NT2/D1 (cell line): ENCODE results near the gene CRLF1.

ENCODE experiments used
- SUZ12 ChIP-seq: IDR thresholded peaks from 2 replicates; pipeline ENCODE4 v1.6.1; 2011; ENCODE audit not compliant: insufficient read length, insufficient read depth; ENCODE audit errors: extremely low read depth
- YY1 ChIP-seq: IDR thresholded peaks from 2 replicates; pipeline ENCODE4 v1.6.1; 2011; ENCODE audit not compliant: insufficient read length, insufficient read depth
- ZNF274 ChIP-seq: IDR thresholded peaks from 2 replicates; pipeline ENCODE4 v1.6.1; 2011; ENCODE audit warnings: mild to moderate bottlenecking, low read depth, low read length

DNA sequence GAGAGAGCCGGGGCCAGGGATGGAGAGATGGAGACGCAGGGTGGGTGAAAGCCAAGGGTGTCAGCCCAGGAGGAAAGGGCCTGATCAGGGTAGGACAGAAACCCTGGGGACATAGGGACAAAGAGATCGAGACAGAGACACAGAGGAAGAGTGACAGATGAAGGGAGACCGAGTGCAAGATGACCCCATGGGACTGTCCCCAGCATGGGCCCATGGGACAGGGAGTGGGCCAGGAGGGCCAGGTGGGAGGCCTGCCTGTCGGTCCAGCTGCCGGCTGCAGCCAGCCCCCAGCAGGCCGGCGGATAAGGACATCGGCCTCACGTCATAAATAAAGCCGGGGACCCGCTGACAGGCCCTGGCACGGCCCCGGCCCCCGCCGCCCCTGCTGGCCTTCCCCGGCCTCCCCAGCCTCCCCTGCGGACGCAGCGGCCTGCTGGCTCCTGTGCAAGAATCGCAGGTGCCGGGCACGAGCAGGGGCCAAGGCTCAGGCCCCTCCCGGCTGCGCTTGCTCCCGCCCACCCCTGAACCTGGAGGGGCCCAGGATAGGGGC lies 11.7 kb downstream of the CRLF1 start:
- TF ChIP-seq SUZ12 (no peak), YY1 (no peak), ZNF274 (no peak)
